ENCODE data around the gene NFKB2. TPM values are rescaled to one million over a fixed set of nuclear protein-coding genes. Genes with fewer than 3 reads are reported as not detected.

NFKB2 gene
- total RNA-seq, 1 experiment from 2014 or later, result 27.6 TPM

DNA sequence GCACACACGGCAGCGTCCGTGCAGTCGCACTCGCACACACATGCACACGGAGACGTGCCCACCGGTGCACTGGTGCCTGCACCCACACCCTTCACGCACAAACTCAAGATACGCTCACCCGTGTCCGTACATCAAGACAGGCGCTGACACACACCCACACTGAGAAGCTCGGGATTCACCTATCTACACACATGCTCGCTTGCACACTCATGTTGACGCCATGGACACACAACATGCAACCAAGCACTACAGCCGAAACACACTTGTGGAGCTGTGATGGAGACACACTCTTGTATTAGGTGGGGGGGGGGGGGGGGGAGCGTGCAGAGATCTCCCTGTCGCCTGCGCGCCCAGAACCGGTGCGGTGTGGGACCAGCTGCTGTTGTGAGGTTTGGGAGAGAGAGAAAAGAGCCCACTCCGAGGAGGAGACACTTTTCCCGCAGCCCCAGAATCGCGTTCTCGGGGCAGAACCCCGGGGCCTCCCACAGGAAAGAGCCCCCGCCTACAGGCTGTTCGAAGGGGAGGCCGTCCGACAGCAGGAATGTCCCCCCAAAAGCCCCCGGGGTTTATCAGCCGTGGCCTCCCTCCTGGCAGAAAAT lies 605 bp upstream of the NFKB2 start:
- 0 out of 2 replicates have a peak, but pooled peaks have one; percentile 32 for TF ChIP-seq ZNF121 (CRISPR knock-in tag; IDR thresholded peaks at IDR 0.05)
- 0 out of 2 replicates have a peak, but pooled peaks have one; percentile 45 for TF ChIP-seq FOXP1 (CRISPR knock-in tag; IDR thresholded peaks at IDR 0.05; ENCODE audit: borderline replicate concordance)
- TF ChIP-seq ZNF138 (CRISPR knock-in tag; conservative IDR thresholded peaks at IDR 0.05), result no peak
- TF ChIP-seq EMX1 (CRISPR knock-in tag; IDR thresholded peaks at IDR 0.05), result no peak
- H3K36me3 Mint-ChIP-seq, result no peaks in the 10 kb centered on the region; the same call in 1 of the 2 replicates
- ATAC-seq (no peak), DNase-seq (ENCODE audit: low spot score) (no peak)
- no peaks in the 10 kb centered on the region for H3K9me3 Mint-ChIP-seq
- POLR2A ChIA-PET, result interaction anchor here (2.0 to 3.2 kb wide), 2 partner anchors 26 to 56 kb away, joined by 6 to 12 read pairs; partner anchors contain the start of genes C10orf95 and FBXL15
- H3K4me1 Mint-ChIP-seq, result peaks cover 21% of the 10 kb centered on the region
- peak overlapping the region; percentile 12; the same call in 1 of the 2 replicates for H3K27ac Mint-ChIP-seq
- CTCF ChIA-PET, result interaction anchor here (0.6 to 9.1 kb wide), 22 partner anchors 9 to 321 kb away, joined by 3 to 115 read pairs (median 5); partner anchors contain the start of genes ARL3, C10orf95, ELOVL3 and FBXL15
- H3K4me3 Mint-ChIP-seq, result peak overlapping the region; percentile 75
- H3K27me3 Mint-ChIP-seq (ENCODE audit: low read depth), result peaks cover 44% of the 10 kb centered on the region

DNA sequence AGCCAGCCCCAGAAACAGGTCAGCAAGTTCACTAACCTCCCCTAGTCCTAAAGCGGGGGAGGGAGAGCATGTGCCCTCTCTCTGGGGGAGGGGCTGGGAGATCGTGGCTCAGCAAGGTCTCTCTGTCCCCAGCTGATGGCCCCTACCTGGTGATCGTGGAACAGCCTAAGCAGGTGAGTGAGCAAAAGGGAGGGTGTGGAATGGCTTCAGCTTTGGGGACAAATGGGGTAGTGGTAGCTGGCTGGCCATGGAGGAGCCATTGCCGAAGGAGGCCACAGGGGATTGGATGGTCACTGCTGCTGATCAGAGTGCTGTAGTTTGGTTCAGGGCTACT lies 779 bp downstream of the NFKB2 start:
- Mint-ChIP-seq H3K4me3 (peak overlapping the region; percentile 75), H3K9me3 (no peaks in the 10 kb centered on the region), H3K36me3 (no peaks in the 10 kb centered on the region; the same call in 1 of the 2 replicates), H3K4me1 (peaks cover 21% of the 10 kb centered on the region), H3K27me3 (ENCODE audit: low read depth) (peaks cover 47% of the 10 kb centered on the region), H3K27ac (no peak overlapping the region)
- ChIA-PET CTCF (interaction anchor here (0.7 to 9.1 kb wide), 13 partner anchors 9 to 166 kb away, joined by 3 to 115 read pairs (median 5); partner anchors contain the start of genes CUEDC2, FBXL15, GBF1 and PSD), POLR2A (interaction anchor here (1.0 to 3.2 kb wide), 4 partner anchors 25 to 55 kb away, joined by 3 to 12 read pairs (median 5); partner anchors contain the start of genes C10orf95, CUEDC2 and FBXL15)
- DNase-seq (ENCODE audit: low spot score) (no peak), ATAC-seq (no peak)
- TF ChIP-seq NR3C1 (CRISPR knock-in tag; conservative IDR thresholded peaks at IDR 0.05; ENCODE audit: low read depth), result no peak
- TF ChIP-seq, protein P1, sequence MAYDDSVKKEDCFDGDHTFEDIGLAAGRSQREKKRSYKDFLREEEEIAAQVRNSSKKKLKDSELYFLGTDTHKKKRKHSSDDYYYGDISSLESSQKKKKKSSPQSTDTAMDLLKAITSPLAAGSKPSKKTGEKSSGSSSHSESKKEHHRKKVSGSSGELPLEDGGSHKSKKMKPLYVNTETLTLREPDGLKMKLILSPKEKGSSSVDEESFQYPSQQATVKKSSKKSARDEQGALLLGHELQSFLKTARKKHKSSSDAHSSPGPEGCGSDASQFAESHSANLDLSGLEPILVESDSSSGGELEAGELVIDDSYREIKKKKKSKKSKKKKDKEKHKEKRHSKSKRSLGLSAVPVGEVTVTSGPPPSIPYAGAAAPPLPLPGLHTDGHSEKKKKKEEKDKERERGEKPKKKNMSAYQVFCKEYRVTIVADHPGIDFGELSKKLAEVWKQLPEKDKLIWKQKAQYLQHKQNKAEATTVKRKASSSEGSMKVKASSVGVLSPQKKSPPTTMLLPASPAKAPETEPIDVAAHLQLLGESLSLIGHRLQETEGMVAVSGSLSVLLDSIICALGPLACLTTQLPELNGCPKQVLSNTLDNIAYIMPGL (CRISPR knock-in tag; IDR thresholded peaks at IDR 0.05), result no peak
- no peak for TF ChIP-seq TP53 (CRISPR knock-in tag; IDR thresholded peaks at IDR 0.05)
- no peak for TF ChIP-seq ZNF416 (CRISPR knock-in tag; IDR thresholded peaks at IDR 0.05)
- TF ChIP-seq ELF4 (CRISPR knock-in tag; IDR thresholded peaks at IDR 0.05; ENCODE audit: low read depth), result no peak
- TF ChIP-seq, protein P2, sequence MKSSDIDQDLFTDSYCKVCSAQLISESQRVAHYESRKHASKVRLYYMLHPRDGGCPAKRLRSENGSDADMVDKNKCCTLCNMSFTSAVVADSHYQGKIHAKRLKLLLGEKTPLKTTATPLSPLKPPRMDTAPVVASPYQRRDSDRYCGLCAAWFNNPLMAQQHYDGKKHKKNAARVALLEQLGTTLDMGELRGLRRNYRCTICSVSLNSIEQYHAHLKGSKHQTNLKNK (CRISPR knock-in tag; IDR thresholded peaks at IDR 0.05), result no peak
- TF ChIP-seq SP1 (CRISPR knock-in tag; conservative IDR thresholded peaks at IDR 0.05), result no peak
- TF ChIP-seq, protein P3, sequence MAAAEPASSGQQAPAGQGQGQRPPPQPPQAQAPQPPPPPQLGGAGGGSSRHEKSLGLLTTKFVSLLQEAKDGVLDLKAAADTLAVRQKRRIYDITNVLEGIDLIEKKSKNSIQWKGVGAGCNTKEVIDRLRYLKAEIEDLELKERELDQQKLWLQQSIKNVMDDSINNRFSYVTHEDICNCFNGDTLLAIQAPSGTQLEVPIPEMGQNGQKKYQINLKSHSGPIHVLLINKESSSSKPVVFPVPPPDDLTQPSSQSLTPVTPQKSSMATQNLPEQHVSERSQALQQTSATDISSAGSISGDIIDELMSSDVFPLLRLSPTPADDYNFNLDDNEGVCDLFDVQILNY (CRISPR knock-in tag; IDR thresholded peaks at IDR 0.05), result no peak
- TF ChIP-seq NR2C2 (CRISPR knock-in tag; IDR thresholded peaks at IDR 0.05), result no peak
- no peak for TF ChIP-seq ESRRA (CRISPR knock-in tag; IDR thresholded peaks at IDR 0.05; ENCODE audit: borderline replicate concordance)
- TF ChIP-seq ZNF121 (CRISPR knock-in tag; IDR thresholded peaks at IDR 0.05), result no peak
- no peak for TF ChIP-seq ZNF219 (CRISPR knock-in tag; IDR thresholded peaks at IDR 0.05; ENCODE audit: borderline replicate concordance)

DNA sequence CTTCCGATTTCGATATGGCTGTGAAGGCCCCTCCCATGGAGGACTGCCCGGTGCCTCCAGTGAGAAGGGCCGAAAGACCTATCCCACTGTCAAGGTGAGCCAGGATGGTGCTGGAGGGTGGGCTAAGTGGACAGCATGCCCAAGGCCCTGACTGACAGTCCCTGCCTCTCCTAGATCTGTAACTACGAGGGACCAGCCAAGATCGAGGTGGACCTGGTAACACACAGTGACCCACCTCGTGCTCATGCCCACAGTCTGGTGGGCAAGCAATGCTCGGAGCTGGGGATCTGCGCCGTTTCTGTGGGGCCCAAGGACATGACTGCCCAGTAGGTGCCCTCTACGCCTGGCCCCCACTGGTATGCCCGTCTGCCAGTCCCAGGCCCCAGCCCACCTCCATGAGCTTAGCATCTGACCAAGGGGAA lies 1.2 kb downstream of the NFKB2 start:
- Mint-ChIP-seq H3K36me3 (no peaks in the 10 kb centered on the region; the same call in 1 of the 2 replicates), H3K9me3 (no peaks in the 10 kb centered on the region), H3K27me3 (ENCODE audit: low read depth) (peaks cover 47% of the 10 kb centered on the region), H3K4me1 (peaks cover 21% of the 10 kb centered on the region), H3K4me3 (peak overlapping the region; percentile 75), H3K27ac (no peak overlapping the region)
- DNase-seq (ENCODE audit: low spot score), result no peak
- ATAC-seq, result no peak
- ChIA-PET POLR2A (no interaction called here), CTCF (interaction anchor here (1.3 to 9.1 kb wide), 9 partner anchors 13 to 167 kb away, joined by 4 to 115 read pairs (median 15); partner anchors contain the start of genes CUEDC2 and FBXL15)
- TF ChIP-seq, protein P1 (CRISPR knock-in tag; IDR thresholded peaks at IDR 0.05), result no peak
- TF ChIP-seq PRRX2 (CRISPR knock-in tag; IDR thresholded peaks at IDR 0.05) (no peak), FOXK1 (CRISPR knock-in tag; IDR thresholded peaks at IDR 0.05) (no peak), ZNF232 (CRISPR knock-in tag; IDR thresholded peaks at IDR 0.05) (no peak), KAT7 (CRISPR knock-in tag; IDR thresholded peaks at IDR 0.05; ENCODE audit: borderline replicate concordance) (no peak), SP1 (CRISPR knock-in tag; conservative IDR thresholded peaks at IDR 0.05) (no peak)
- TF ChIP-seq, protein P4, sequence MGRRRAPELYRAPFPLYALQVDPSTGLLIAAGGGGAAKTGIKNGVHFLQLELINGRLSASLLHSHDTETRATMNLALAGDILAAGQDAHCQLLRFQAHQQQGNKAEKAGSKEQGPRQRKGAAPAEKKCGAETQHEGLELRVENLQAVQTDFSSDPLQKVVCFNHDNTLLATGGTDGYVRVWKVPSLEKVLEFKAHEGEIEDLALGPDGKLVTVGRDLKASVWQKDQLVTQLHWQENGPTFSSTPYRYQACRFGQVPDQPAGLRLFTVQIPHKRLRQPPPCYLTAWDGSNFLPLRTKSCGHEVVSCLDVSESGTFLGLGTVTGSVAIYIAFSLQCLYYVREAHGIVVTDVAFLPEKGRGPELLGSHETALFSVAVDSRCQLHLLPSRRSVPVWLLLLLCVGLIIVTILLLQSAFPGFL (CRISPR knock-in tag; IDR thresholded peaks at IDR 0.05; ENCODE audit: borderline replicate concordance), result no peak
- TF ChIP-seq, protein P5, sequence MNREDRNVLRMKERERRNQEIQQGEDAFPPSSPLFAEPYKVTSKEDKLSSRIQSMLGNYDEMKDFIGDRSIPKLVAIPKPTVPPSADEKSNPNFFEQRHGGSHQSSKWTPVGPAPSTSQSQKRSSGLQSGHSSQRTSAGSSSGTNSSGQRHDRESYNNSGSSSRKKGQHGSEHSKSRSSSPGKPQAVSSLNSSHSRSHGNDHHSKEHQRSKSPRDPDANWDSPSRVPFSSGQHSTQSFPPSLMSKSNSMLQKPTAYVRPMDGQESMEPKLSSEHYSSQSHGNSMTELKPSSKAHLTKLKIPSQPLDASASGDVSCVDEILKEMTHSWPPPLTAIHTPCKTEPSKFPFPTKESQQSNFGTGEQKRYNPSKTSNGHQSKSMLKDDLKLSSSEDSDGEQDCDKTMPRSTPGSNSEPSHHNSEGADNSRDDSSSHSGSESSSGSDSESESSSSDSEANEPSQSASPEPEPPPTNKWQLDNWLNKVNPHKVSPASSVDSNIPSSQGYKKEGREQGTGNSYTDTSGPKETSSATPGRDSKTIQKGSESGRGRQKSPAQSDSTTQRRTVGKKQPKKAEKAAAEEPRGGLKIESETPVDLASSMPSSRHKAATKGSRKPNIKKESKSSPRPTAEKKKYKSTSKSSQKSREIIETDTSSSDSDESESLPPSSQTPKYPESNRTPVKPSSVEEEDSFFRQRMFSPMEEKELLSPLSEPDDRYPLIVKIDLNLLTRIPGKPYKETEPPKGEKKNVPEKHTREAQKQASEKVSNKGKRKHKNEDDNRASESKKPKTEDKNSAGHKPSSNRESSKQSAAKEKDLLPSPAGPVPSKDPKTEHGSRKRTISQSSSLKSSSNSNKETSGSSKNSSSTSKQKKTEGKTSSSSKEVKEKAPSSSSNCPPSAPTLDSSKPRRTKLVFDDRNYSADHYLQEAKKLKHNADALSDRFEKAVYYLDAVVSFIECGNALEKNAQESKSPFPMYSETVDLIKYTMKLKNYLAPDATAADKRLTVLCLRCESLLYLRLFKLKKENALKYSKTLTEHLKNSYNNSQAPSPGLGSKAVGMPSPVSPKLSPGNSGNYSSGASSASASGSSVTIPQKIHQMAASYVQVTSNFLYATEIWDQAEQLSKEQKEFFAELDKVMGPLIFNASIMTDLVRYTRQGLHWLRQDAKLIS (CRISPR knock-in tag; IDR thresholded peaks at IDR 0.05; ENCODE audit: borderline replicate concordance), result no peak

Data from WTC11 (cell line).